Stimulated activated CD4-positive, alpha-beta T cell treated with anti-CD3 and anti-CD28 coated beads, TNF-alpha, amount 100 ng/mL, for 4 hours (primary cell): ENCODE results near the gene ERC2.
"Not testable (repeated sequence)": the region's sequence is repeated elsewhere in the genome, so short reads cannot be mapped to it uniquely, and the experiment has no call there.

Source experiments
- DNase-seq, 3 experiments: peaks; one replicate each; pipeline ENCODE4 v3.0.0-alpha.2; 2020; ENCODE audit warnings: low read depth in 3 of 3

The ERC2 gene

GRCh38 chr3:56066405-56066804, 401.9 kb downstream of the ERC2 start:
- not testable (repeated sequence) for DNase-seq

GRCh38 chr3:56064684-56065083, 403.6 kb downstream of the ERC2 start:
- DNase-seq: no peak

DNA sequence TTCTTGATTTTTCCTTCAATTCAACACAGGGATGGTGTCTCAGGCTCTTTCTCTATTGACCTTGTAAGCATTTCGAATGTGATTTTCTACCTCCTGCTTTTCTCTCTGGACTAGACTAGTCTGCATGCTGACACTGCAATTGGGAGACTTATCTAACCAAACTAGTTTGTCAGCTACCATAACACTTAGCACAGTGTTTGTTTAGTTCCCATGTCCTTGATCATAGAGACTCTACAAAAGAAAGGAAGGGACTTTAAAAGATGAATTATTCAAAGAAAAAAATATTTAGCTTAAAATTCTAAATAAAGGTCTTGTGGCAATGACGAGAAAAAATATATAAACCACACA, 407.0 kb downstream of the ERC2 start:
- DNase-seq: no peak

DNA sequence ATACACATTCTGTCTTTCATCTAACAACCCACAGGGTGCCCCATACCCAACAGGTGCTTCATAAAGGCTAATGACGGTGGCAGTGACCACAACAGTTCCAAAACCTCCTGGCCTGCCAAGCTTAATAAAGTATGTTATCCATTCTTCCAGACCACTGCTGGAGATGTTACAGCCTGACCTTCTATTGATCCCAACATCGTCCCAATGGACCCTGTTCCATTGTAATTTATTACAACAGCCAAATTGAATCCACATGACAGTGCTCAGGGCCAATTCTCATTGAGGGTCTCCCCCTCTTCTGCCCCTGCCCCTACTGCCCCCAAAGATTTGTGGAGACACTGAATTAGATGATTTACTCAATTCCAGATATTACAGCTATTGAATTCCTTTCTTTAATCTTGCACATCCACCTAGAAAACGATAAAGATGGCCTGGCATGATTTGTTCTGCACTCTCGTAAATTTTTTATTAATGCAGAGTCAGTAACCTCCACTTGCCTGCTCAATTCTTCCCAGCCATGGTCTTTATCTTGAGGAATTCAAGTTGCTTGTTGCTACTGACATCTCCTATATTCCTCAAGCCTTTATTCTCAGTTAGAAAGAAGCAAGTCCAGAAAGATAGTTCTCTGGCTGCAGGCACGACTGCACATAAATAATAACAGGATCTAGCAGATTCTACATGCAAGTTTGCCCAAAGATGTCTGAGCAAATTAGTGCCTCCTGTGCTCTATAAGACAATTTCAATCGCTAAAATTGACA, 407.6 kb downstream of the ERC2 start:
- DNase-seq: no peak

DNA sequence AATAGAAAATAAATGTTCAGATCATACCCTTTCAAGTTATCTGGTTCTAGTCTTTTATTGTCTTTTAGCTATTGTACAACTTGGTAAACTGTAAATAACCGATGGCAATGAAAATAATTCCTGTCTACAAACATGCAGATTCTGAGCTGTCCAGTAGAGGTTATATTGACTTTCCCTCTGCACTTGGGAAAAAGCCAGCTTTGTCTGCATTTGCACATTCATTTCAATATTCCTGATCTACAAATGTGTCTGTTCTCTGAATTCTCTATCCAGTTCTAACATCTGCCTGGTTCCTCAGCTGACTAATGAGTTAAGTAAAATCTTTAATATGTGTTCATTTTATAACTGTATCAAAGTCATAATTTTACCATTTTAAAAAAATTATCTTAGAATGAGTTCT, 408.5 kb downstream of the ERC2 start:
- no peak for DNase-seq

- DNase-seq: no peak
Measured at GRCh38 chr3:56055951-56056350, 412.3 kb downstream of the ERC2 start.

- no peak for DNase-seq
Measured at GRCh38 chr3:56055546-56055945, 412.7 kb downstream of the ERC2 start.

DNA sequence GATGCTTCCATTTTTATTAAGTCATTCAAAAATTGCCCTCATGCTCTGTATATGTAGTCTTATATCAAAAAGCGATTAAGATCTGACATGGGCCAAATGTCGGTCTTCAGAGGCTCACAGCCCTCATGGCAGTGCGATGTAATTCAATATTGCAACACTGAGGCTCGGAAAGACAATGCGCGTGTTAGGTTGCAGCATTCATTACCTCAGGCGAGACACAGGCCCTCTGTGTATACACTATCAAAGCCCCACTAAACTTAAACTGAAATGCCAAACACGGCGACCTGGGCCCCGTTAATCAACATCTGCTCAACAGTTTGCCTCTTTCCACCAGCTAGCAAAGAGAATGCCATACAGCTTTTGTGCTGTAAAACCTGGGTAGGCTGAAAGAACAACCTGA, 413.4 kb downstream of the ERC2 start:
- no peak for DNase-seq

DNA sequence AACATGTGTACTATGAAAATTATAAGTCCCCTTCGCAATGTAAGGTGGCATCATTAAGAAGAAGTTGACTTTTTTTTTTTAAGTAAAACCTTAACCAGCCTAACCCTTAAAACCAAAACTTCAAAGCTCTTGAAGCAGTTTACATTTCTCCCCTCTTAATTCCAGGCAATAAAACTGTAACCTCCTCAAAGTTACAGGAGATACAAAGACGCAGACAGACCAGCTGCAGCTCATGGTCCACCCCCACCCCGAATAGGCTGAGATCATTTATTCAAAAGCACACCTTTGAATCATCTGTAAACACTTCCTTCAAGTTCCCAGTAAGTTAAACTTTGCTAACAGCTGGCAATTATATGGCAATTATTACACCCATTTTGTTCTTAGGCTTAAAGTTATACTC, 414.5 kb downstream of the ERC2 start:
- DNase-seq: no peak

DNA sequence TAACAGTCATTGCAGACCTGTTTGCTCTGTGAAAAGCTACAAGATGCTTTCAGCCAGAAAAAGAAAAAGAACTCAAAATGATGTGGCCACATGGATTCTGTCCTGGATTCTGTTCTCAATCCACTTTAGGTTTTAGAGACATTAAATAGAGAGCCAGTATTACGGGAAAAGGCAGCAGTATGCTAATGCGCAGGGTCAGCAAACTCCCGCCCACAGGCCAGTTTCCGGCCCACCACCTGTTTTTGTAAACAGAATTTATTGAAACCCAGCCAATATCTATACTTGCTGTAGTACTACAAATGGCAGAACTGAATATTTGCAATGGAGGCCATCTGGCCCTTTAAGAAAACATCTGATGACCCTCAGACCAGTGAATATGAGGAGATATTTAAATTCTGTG, 416.1 kb downstream of the ERC2 start:
- no peak for DNase-seq

GRCh38 chr3:56051052-56051451, 417.2 kb downstream of the ERC2 start:
- DNase-seq: no peak

- DNase-seq: no peak
Measured at GRCh38 chr3:56048946-56049345, 419.3 kb downstream of the ERC2 start.

GRCh38 chr3:56048331-56048730, 419.9 kb downstream of the ERC2 start:
- DNase-seq: no peak

DNA sequence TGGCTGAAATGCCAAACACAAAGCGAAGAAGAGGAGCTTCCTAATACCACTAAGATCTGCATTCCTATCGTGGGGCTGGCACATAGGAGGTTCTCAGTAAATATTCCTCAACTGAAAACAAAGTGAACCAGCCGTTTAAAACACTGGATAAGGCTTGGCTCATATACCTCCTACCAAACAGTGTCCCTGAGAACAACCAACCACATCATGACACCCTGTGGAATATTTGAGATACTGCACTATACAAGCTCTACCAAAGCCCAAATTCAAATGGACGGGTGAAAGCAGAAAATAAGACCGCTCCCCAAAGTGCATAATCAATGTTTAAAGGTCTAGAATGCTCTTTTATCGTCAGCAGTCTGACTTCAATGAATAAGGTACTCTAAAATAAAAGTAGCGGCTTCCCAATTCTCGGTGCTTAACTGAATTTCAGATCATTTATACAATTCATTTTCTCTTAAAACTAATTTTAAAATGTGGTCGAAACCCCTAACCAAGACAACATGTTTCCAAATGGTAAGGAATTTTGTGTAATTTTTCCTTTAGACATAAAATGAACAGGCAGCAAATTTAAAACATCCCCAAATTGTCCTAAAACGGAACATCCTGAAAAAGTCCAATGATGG, 425.8 kb downstream of the ERC2 start:
- DNase-seq: no peak

DNA sequence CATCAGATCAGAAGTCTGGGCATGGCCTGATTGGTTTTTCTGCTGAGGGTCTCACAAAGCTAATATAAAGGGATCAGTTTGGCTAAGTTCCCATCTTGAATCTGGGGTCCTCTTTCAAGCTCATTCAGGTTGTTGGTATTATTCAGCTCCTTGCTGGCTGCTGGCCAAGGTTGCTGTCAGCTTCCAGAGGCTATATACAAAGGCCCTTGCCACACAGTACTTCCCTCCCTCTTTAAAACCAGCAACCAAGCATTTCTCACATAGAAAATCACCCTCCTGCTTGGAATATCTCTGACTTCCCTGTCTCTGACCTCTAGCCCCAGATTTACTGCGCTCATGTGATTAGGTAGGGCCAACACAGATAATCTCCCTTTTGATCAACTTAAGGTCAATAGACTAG, 442.9 kb downstream of the ERC2 start:
- no peak for DNase-seq

DNA sequence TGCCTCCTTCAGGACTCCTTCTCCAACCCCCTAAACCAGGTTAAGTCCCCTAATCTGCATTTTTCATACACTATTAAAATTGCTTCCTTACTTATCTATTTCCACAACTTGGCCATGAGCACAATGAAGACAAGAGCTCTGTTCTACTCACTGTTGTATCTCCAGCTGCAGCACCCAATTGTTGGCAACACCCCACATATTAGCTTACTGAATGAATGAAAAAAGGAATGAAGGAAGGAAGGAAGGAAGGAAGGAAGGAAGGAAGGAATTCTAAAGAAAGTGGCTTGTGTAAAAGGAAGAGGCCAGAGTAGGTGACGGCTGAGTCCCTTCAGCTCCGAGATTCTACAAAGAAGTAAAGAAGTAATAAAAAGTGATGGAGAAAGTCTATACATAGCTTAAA, 444.7 kb downstream of the ERC2 start:
- DNase-seq: no peak

DNA sequence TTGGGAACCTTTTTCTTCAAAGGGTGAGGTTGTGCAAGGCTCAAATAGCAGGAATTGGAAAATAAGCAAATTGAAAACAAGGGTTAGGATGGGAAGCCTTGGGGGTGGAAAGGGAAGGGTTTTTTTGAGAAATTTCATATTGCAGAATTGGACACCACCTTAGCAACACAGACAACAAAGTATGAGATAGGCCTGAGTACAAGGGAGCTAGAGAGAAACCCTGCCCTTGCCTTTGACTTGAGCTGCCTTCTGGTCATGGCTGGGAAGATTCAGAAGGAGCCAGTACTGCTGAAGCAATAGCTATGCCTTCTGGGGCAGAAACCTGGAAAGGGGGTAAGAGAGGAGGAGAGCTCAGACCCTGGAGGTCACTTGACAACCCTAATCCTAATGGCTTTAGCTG, 445.6 kb downstream of the ERC2 start:
- DNase-seq: no peak

DNA sequence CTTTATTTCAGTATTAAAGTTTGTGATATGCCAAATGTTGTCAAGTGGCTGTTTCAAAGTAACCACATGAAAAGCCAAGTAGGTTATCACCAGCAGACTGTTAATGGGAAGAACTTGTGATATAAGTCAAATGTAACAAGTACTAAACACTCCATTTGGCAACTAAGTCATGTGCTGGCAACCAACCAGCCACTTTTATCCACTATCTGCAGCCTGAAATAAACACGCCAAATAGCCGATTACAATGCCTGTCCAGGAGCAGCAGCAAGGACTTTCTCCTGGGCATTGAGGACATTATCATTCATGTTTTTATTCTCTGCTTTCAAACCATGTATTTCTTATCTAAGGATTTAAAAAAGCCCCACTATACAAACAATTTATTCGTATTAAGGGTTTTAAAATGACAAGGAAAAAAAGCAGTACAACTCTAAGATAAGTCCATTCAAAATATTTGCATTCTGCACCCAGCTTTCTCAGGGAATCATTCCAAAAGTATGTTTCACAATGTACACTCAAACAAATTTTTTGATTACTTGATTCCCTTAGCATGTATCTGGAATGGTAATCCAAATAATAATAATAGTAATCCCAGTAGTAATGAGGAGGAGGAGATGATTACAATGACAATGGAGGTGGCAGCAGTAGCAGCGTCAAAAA, 448.6 kb downstream of the ERC2 start:
- no peak for DNase-seq

DNA sequence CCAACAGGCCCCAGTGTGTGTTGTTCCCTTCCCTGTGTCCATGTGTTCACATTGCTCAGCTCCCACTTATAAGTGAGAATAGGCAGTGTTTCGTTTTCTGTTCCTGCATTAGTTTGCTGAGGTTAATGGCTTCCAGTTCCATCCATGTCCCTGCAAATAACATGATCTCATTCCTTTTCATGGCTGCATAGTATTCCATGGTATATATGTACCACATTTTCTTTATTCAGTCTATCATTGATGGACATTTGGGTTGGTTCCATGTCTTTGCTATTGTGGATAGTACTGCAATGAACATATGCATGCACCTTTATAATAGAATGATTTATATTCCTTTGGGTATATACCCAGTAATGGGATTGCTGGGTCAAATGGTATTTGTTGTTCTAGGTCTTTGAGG, 452.9 kb downstream of the ERC2 start:
- DNase-seq: not testable (repeated sequence)

DNA sequence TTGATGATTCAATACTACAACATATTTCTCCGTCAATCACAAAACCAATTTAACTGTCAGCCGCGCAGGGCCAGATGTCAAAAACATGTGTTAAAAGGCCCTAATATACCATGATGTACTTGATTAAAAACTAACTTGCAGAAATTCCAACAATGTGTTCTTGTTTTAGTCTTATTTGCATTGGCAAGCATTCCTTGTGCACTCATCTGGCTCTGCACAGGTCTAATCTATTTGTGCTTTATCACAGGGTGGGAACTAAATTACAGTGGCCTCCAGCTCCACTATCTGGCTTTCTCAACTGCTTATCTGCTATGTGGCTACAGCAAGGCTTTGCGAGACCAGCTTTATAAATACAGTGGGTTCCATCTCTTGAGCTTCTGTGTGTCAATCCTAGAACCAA, 455.5 kb downstream of the ERC2 start:
- no peak for DNase-seq

DNA sequence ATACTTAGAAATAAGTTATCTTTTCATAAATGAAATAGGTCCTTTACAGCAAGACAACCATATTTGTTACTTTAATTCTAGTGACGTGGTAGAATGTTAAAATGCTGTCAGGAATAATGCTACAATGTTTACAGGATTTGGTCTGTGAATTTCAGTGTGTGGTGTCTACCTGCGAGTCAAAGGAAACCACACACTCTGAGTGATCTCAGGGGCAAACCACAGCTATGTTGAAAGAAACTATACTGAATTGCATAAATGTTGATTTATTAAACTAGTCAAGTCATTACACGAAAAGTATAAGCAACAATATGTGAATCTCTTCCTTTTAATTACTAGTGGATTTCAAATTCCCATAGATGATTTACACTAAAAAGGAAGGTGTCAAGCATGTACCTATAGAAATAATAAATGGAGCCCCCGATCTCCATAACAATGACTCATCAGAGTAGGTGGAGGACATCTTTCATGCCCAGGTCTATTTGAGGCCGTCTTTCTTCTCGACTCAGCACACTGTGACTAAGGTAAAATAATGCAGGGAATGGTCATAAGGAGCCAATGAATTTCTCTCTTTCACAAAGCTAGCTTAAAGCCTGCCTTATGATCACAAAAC, 463.0 kb downstream of the ERC2 start:
- no peak for DNase-seq

DNA sequence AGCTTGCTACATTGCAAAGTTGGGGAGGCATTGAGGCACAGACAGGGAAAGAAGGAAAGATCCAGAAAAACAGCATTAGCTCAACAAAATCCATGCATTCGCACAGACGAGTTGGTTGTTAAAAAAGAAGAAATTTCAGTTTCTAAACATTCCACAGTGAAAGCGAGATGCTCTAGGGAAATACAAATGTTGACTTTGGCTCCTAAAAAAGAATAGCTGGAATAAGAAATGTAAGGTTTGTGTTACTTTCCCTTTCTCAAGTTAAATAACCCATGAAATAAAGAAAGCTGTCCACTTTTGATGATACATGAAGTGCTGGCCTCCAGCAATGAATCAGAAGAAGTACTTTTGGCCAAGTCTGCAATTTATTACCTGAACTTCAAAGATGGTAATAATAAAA, 465.1 kb downstream of the ERC2 start:
- DNase-seq: no peak

DNA sequence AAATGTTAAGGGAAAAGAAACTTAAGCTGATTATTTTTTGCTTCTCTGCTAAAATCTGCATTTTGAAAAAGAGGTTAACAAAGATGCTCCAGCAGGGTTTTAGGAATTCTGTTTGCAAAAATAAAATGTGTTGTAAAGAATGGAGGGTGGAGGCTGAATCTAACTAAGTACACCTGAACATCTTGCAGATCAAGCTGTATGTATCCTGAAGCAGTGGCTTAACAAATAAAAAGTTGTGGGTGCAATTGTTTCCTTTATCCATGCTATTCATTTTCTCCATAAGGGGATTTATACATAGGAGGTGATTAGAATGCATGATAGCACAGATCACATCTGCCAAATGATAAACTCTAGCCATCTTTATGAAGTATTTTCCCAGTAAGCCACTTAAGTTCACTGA, 466.3 kb downstream of the ERC2 start:
- no peak for DNase-seq
